Muscle of leg (tissue), 11 donors: ENCODE measurements around the gene RPL18A. TPM values are rescaled to one million over a fixed set of nuclear protein-coding genes. Genes with fewer than 3 reads are reported as not detected.

Experiments used
- DNase-seq: peaks from one replicate; pipeline ENCODE4 v3.0.0; 2013
- H3K27ac ChIP-seq: one replicate; pipeline ENCODE4 v1.5.1; 2013; ENCODE audit warnings: mild to moderate bottlenecking, low read length, control low read depth
- H3K27me3 ChIP-seq: one replicate; pipeline ENCODE4 v1.6.1; 2013; ENCODE audit warnings: low read length; ENCODE audit not compliant: control insufficient read depth, insufficient read depth
- H3K36me3 ChIP-seq: one replicate; pipeline ENCODE4 v1.6.1; 2013; ENCODE audit warnings: low read length; ENCODE audit not compliant: control insufficient read depth, insufficient read depth
- H3K4me1 ChIP-seq: one replicate; pipeline ENCODE4 v1.6.1; 2013; ENCODE audit warnings: low read length; ENCODE audit not compliant: control insufficient read depth, insufficient read depth
- H3K4me3 ChIP-seq: one replicate; pipeline ENCODE4 v1.5.1; 2013; ENCODE audit warnings: low read length, control low read depth
- H3K9me3 ChIP-seq: replicated peaks from 2 replicates; pipeline ENCODE4 v1.6.1; 2013; ENCODE audit warnings: low read depth, low read length; ENCODE audit not compliant: control insufficient read depth
- WGBS: methylation state at CpG from one replicate; pipeline ENCODE4 v1.1.5; 2013; ENCODE audit warnings: missing lambda C conversion rate; ENCODE audit not compliant: insufficient coverage; 5-methylcytosine and 5-hydroxymethylcytosine counted together
- polyA plus RNA-seq, 8 donors: library from polyadenylated mRNA; unstranded; fragments of 120-200 nt; gene quantifications; one replicate each; pipeline versions ENCODE4 v1.2.1 to v1.2.3, GENCODE V29; 2013; ENCODE audit warnings: inconsistent platforms in 1 of 8, low replicate concordance in 1 of 8; ENCODE audit not compliant: insufficient read length in 8 of 8, insufficient read depth in 1 of 8
- total RNA-seq: library from RNA; stranded (reverse); fragments of 120-200 nt; gene quantifications from one replicate; pipeline ENCODE4 v1.2.4, GENCODE V29; 2013

RPL18A gene
- total and polyA plus RNA-seq, 9 donors, result 2,380 to 3,065 (median 2,789) TPM

DNA sequence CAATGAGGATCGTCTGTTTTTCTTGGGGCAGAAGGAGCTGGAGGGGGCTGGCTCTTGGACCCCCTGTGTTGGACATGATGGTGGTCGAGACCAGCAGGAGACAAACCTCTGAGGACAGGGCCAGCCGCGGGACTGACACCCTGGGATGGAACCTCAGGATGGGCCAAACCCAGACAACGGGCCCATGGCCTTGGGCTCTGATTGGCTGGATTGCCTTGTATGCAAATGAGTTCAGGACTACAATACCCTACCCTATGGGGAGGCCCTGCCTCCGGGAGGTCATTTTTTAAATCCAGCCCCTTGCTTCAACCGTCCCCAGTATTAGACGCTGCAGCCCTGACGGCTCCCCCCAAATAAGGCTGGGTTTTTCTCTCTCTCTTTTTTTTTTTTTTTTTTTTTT lies 34.1 kb downstream of the RPL18A start:
- H3K27me3 ChIP-seq, result no peaks in the 10 kb centered on the region

DNA sequence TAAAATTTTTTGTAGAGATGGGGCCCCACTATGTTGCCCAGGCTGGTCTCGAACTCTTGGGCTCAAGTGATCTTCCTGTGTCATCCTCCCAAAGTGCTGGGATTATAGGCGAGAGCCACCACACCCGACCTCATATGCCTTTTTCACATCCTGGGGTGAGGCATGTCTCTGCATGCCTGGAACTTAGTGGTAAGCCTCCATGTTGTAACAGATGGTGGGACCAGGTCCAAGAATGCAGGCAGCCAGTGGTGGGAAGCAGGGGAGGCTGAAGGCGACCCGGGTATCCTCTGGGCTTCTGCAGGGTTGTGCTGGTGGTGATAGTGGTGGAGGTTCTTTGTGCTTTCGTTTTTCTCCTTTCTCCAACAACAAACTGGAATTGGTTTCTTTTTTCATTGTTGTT lies 43.0 kb downstream of the RPL18A start:
- no peak overlapping the region for H3K27ac ChIP-seq
- no peaks in the 10 kb centered on the region for H3K4me1 ChIP-seq
- WGBS, result no CpG with 5 or more reads among the region's 6 CpGs
- peak; percentile 19 for DNase-seq
- no peaks in the 10 kb centered on the region for H3K36me3 ChIP-seq
- H3K4me3 ChIP-seq, result no peak overlapping the region
- H3K9me3 ChIP-seq, result no peaks in the 10 kb centered on the region
- peaks cover 2% of the 10 kb centered on the region for H3K27me3 ChIP-seq

More for the DNA sequence above, 34.1 kb downstream of the RPL18A start:
- 53% methylated on average over 2 of the region's 9 CpGs for WGBS
- no peak for DNase-seq
- H3K4me3 ChIP-seq, result no peak overlapping the region
- no peaks in the 10 kb centered on the region for H3K4me1 ChIP-seq
- H3K27ac ChIP-seq, result no peak overlapping the region
- H3K9me3 ChIP-seq, result no peaks in the 10 kb centered on the region
- no peaks in the 10 kb centered on the region for H3K36me3 ChIP-seq

DNA sequence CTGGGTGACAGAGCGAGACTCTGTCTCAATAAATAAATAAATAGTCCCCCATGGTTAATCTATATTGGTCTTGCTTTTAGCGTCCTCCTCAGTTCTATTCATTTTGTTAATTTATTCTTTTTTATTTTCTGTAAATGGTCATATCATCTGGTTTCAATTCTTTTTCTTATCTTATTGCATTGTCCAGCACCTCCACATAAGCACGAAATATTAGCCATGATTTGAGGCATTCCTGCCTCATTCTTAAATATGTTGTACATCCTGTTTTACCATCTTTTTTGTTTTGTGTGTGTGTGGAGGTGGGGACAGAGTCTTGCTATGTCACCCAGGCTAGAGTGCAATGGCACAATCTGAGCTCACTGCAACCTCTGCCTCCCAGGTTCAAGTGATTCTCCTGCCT lies 48.5 kb downstream of the RPL18A start:
- H3K9me3 ChIP-seq, result peaks cover 5% of the 10 kb centered on the region
- no CpG with 5 or more reads among the region's 3 CpGs for WGBS
- no peak overlapping the region for H3K27ac ChIP-seq
- no peaks in the 10 kb centered on the region for H3K36me3 ChIP-seq
- no peaks in the 10 kb centered on the region for H3K4me1 ChIP-seq
- no peak for DNase-seq
- no peak overlapping the region for H3K4me3 ChIP-seq
- no peaks in the 10 kb centered on the region for H3K27me3 ChIP-seq

DNA sequence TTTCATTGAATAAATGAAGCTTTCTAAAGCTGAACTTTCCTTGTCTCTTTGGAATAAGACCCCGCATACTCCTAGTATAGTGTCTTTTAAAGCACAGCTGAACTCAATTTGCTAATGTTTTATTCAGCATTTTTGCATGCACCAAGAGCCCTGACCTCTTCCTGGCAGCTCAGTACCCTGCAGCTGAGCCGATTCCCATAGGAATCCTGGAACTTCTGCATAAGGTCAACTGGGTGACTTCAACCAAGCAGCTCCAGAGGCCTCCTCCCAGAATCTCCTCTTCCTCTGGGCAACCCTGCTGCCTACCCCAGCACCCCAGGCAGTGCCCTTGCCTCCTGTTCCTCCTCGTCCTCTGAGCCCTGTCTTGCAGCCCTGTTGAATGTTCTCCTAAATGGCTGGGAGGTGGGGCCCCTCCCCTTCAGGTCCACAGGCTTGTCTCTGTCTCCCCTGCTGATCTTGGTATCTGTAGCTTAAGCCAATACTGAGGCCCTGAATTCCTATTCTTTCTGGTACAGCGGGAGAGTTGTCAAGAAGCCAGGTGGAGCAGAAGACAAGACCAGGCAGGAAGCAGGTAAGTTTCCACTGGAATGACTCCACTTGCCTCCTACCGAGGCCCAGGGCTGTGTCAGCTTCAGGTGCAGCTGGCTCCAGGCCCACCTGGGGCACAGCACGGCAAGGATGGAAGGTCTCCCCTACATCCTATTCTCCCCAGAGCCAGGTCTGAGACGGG lies 49.5 kb downstream of the RPL18A start:
- Histone ChIP-seq H3K4me3 (no peak overlapping the region), H3K36me3 (no peaks in the 10 kb centered on the region), H3K9me3 (peaks cover 11% of the 10 kb centered on the region), H3K27ac (no peak overlapping the region), H3K27me3 (no peaks in the 10 kb centered on the region), H3K4me1 (no peaks in the 10 kb centered on the region)
- WGBS, result 62% methylated on average over 7 of the region's 7 CpGs
- no peak for DNase-seq

DNA sequence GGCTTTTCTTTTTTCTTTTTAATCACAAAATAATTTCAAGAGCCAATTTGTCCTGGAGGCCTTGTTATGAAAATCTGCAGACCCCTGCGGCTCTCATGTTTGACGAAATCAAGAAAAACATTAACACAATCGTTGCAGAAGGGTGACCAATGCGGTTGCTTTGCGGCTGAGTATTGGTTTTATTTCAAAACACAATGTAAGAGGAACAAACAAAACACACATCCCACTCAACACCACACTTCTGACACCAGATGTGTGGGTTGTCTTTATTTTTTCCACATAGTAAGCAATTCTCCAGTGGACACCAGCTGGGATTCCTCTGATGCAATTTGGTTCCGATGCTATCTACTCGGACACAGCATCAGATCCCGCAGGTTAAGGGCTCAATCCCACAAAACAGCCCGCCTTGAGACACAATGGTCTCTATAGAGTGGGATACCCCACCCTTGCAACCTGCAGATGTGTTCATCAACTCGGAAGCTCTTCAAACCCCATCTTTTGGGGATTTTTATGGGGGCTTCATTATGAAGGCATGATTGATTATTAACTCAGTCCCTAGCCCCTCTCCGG lies 51.2 kb downstream of the RPL18A start:
- Histone ChIP-seq H3K4me1 (no peaks in the 10 kb centered on the region), H3K27ac (no peak overlapping the region), H3K9me3 (peaks cover 11% of the 10 kb centered on the region), H3K36me3 (no peaks in the 10 kb centered on the region), H3K4me3 (no peak overlapping the region), H3K27me3 (no peaks in the 10 kb centered on the region)
- WGBS, result 92% methylated on average over 2 of the region's 11 CpGs
- no peak for DNase-seq

Other genes with a start within 250 kb of the RPL18A start
- gene UNC13A, start 171.6 kb upstream of the RPL18A start, total RNA-seq, result 0.09 TPM
- under 1 TPM; 0.05 to 0.27 (median 0.10) TPM for gene UNC13A, start 171.6 kb upstream of the RPL18A start, polyA plus RNA-seq
- gene MAP1S, start 140.4 kb upstream of the RPL18A start, total RNA-seq, result 14.1 TPM
- gene MAP1S, start 140.4 kb upstream of the RPL18A start, polyA plus RNA-seq, result 10 to 100 TPM; 22.1 to 51.6 (median 34.1) TPM
- 0.53 TPM for gene FCHO1, start 108.4 kb upstream of the RPL18A start, total RNA-seq
- 1 to 10 TPM in 1 of 8 donors, under 1 TPM in 7; 0.38 to 1.3 (median 0.76) TPM for gene FCHO1, start 108.4 kb upstream of the RPL18A start, polyA plus RNA-seq
- 0.04 TPM for gene B3GNT3, start 64.8 kb upstream of the RPL18A start, total RNA-seq
- 1 to 10 TPM in 1 of 8 donors, under 1 TPM in 4, not detected in 3; 0.11 to 3.5 (median 0.64) TPM for gene B3GNT3, start 64.8 kb upstream of the RPL18A start, polyA plus RNA-seq
- not detected for gene INSL3, start 38.4 kb upstream of the RPL18A start, total RNA-seq
- gene INSL3, start 38.4 kb upstream of the RPL18A start, polyA plus RNA-seq, result not detected
- gene JAK3, start 11.9 kb upstream of the RPL18A start, total RNA-seq, result 1.5 TPM
- 1 to 10 TPM; 1.3 to 2.7 (median 2.2) TPM for gene JAK3, start 11.9 kb upstream of the RPL18A start, polyA plus RNA-seq
- gene SLC5A5, start 12.0 kb downstream of the RPL18A start, total RNA-seq, result not detected
- gene SLC5A5, start 12.0 kb downstream of the RPL18A start, polyA plus RNA-seq, result under 1 TPM in 4 of 8 donors, not detected in 4; 0.04 to 0.07 (median 0.05) TPM
- gene CCDC124, start 73.1 kb downstream of the RPL18A start, total RNA-seq, result 16.4 TPM
- 10 to 100 TPM; 58.6 to 78.0 (median 69.7) TPM for gene CCDC124, start 73.1 kb downstream of the RPL18A start, polyA plus RNA-seq
- 1.2 TPM for gene KCNN1, start 107.2 kb downstream of the RPL18A start, total RNA-seq
- 1 to 10 TPM in 7 of 8 donors, under 1 TPM in 1; 0.65 to 2.5 (median 1.4) TPM for gene KCNN1, start 107.2 kb downstream of the RPL18A start, polyA plus RNA-seq
- gene ARRDC2, start 148.3 kb downstream of the RPL18A start, total RNA-seq, result 4.9 TPM
- 1 to 10 TPM; 3.4 to 6.7 (median 4.4) TPM for gene ARRDC2, start 148.3 kb downstream of the RPL18A start, polyA plus RNA-seq
- gene IL12RB1, start 227.0 kb downstream of the RPL18A start, total RNA-seq, result 0.22 TPM
- gene IL12RB1, start 227.0 kb downstream of the RPL18A start, polyA plus RNA-seq, result under 1 TPM; 0.15 to 0.71 (median 0.32) TPM
- 3.4 TPM for gene MAST3, start 237.9 kb downstream of the RPL18A start, total RNA-seq
- 10 to 100 TPM in 2 of 8 donors, 1 to 10 TPM in 6; 3.9 to 12.2 (median 8.3) TPM for gene MAST3, start 237.9 kb downstream of the RPL18A start, polyA plus RNA-seq